SK-N-SH (cell line): ENCODE measurements around the gene KLF3.

Source experiments
- CHD2 ChIP-seq: fragments of 150-350 bp; IDR thresholded peaks from 2 replicates; pipeline ENCODE4 v1.6.1; 2018; ENCODE audit warnings: low read length; ENCODE audit not compliant: partially characterized antibody
- SMC3 ChIP-seq: IDR thresholded peaks from 2 replicates; pipeline ENCODE4 v1.6.1; 2012; ENCODE audit warnings: low read depth, low read length, improper control_type of control experiment
- TF ChIP-seq, protein P1 (sequence below): fragments of 200-600 bp; sonication (generic); IDR thresholded peaks from 2 replicates; pipeline ENCODE4 v1.6.1; 2017; ENCODE audit warnings: antibody characterized with exemption, mild to moderate bottlenecking, moderate library complexity

GRCh38 chr4:38693569-38693968, 29.6 kb downstream of the KLF3 start:
- TF ChIP-seq, protein P1, sequence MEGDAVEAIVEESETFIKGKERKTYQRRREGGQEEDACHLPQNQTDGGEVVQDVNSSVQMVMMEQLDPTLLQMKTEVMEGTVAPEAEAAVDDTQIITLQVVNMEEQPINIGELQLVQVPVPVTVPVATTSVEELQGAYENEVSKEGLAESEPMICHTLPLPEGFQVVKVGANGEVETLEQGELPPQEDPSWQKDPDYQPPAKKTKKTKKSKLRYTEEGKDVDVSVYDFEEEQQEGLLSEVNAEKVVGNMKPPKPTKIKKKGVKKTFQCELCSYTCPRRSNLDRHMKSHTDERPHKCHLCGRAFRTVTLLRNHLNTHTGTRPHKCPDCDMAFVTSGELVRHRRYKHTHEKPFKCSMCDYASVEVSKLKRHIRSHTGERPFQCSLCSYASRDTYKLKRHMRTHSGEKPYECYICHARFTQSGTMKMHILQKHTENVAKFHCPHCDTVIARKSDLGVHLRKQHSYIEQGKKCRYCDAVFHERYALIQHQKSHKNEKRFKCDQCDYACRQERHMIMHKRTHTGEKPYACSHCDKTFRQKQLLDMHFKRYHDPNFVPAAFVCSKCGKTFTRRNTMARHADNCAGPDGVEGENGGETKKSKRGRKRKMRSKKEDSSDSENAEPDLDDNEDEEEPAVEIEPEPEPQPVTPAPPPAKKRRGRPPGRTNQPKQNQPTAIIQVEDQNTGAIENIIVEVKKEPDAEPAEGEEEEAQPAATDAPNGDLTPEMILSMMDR: no peak
- TF ChIP-seq CHD2: no peak
- no peak for TF ChIP-seq SMC3
